SK-N-SH (cell line): ENCODE results near the gene LIN37. TPM values are rescaled to one million over a fixed set of nuclear protein-coding genes. Genes with fewer than 3 reads are reported as not detected.

Source experiments
- CTCF ChIA-PET: fragments of 300-600, 350-600 bp; formaldehyde crosslinking; extraction: SDS; loops from one replicate; lab custom pipeline; 2021; lab: Yijun Ruan, JAX
- POLR2A ChIA-PET: fragments of 350-600 bp; sonication (Branson Sonifier 250); formaldehyde crosslinking; extraction: SDS; loops from one replicate; lab custom pipeline; 2020; ENCODE audit warnings: antibody characterized with exemption, inconsistent platforms; lab: Yijun Ruan, JAX
- DNase-seq: peaks from one replicate; pipeline ENCODE4 v3.0.0; 2012
- H2AFZ ChIP-seq: fragments of 200-600 bp; sonication (generic); 2 replicates; pipeline ENCODE4 v1.8.1; 2016; ENCODE audit warnings: antibody characterized with exemption, mild to moderate bottlenecking, low read depth
- H3F3A ChIP-seq: fragments of 200-600 bp; sonication (generic); replicated peaks from 2 replicates; pipeline ENCODE3; 2016; ENCODE audit warnings: antibody characterized with exemption, mild to moderate bottlenecking; ENCODE audit not compliant: insufficient read depth
- H3K27ac ChIP-seq, 2 experiments: fragments of 200-500 bp in 1 of 2; fragments of 200-600 bp in 1 of 2; sonication (Bioruptor generic) in 1 of 2; sonication (generic), shearing (Covaris generic) in 1 of 2; 2 replicates each; pipeline versions ENCODE4 v1.5.1 to v1.6.1; 2014 to 2016; ENCODE audit warnings: low read depth in 2 of 2, inconsistent platforms in 1 of 2, low read length in 1 of 2, mild to moderate bottlenecking in 1 of 2, mixed read lengths in 1 of 2
- H3K27me3 ChIP-seq: fragments of 200-600 bp; sonication (generic), shearing (Covaris generic); 2 replicates; pipeline ENCODE4 v1.6.1; 2016; ENCODE audit warnings: mixed run types; ENCODE audit not compliant: insufficient read depth
- H3K36me3 ChIP-seq, 2 experiments: fragments of 200-500 bp in 1 of 2; fragments of 200-600 bp in 1 of 2; sonication (Bioruptor generic) in 1 of 2; sonication (generic) in 1 of 2; replicated peaks in 1 of 2; 2 replicates each; pipeline versions ENCODE3 to v1.5.1; 2014 to 2016; ENCODE audit warnings: low read length in 1 of 2, mild to moderate bottlenecking in 1 of 2; ENCODE audit not compliant: insufficient read depth in 2 of 2, control insufficient read depth in 1 of 2
- H3K4me1 ChIP-seq, 2 experiments: fragments of 200-500 bp in 1 of 2; fragments of 200-600 bp in 1 of 2; sonication (Bioruptor generic) in 1 of 2; sonication (generic), shearing (Covaris generic) in 1 of 2; 2 replicates each; pipeline versions ENCODE4 v1.5.1 to v1.6.1; 2014 to 2016; ENCODE audit warnings: low read depth in 1 of 2, low read length in 1 of 2, mixed run types in 1 of 2; ENCODE audit not compliant: insufficient read depth in 2 of 2, control insufficient read depth in 1 of 2
- H3K4me2 ChIP-seq: fragments of 200-600 bp; sonication (generic), shearing (Covaris generic); 2 replicates; pipeline ENCODE4 v1.6.1; 2017; ENCODE audit warnings: mixed run types
- H3K4me3 ChIP-seq, 2 experiments: fragments of 200-500 bp in 1 of 2; fragments of 200-600 bp in 1 of 2; sonication (Bioruptor generic) in 1 of 2; sonication (generic), shearing (Covaris generic) in 1 of 2; 2 replicates each; pipeline versions ENCODE4 v1.5.1 to v1.8.1; 2014 to 2016; ENCODE audit warnings: low read depth in 2 of 2, inconsistent platforms in 1 of 2, low read length in 1 of 2, mild to moderate bottlenecking in 1 of 2, mixed read lengths in 1 of 2, moderate library complexity in 1 of 2
- H3K79me2 ChIP-seq: fragments of 200-600 bp; sonication (generic); 2 replicates; pipeline ENCODE4 v1.8.1; 2017; ENCODE audit warnings: mild to moderate bottlenecking; ENCODE audit not compliant: insufficient read depth
- H3K9ac ChIP-seq: fragments of 200-600 bp; sonication (generic); 2 replicates; pipeline ENCODE4 v1.6.1; 2017; ENCODE audit warnings: mixed run types
- H3K9me2 ChIP-seq: fragments of 200-600 bp; sonication (generic); 2 replicates; pipeline ENCODE4 v1.6.1; 2017; ENCODE audit warnings: mixed run types
- H3K9me3 ChIP-seq: fragments of 200-600 bp; sonication (generic); 2 replicates; pipeline ENCODE4 v1.6.1; 2017; ENCODE audit warnings: mixed run types, mild to moderate bottlenecking, moderate library complexity
- H4K20me1 ChIP-seq: fragments of 200-600 bp; sonication (generic); 2 replicates; pipeline ENCODE4 v1.6.1; 2017; ENCODE audit warnings: mild to moderate bottlenecking, mixed run types; ENCODE audit not compliant: insufficient read depth
- CTCF ChIP-seq: fragments of 200-600 bp; sonication (generic); IDR thresholded peaks from 2 replicates; pipeline ENCODE4 v1.6.1; 2017; ENCODE audit warnings: antibody characterized with exemption, mild to moderate bottlenecking, moderate library complexity
- ELF1 ChIP-seq: IDR thresholded peaks from 2 replicates; pipeline ENCODE4 v1.4.0; 2012
- EP300 ChIP-seq, 2 experiments: IDR thresholded peaks; 2 replicates each; pipeline versions ENCODE4 v1.4.0 to v1.6.1; 2012; ENCODE audit warnings: borderline replicate concordance in 1 of 2, low read depth in 1 of 2, low read length in 1 of 2
- FOSL2 ChIP-seq: IDR thresholded peaks from 2 replicates; pipeline ENCODE4 v1.4.0; 2012; ENCODE audit warnings: low read depth, mild to moderate bottlenecking, moderate library complexity, borderline replicate concordance
- FOXM1 ChIP-seq: IDR thresholded peaks from 2 replicates; pipeline ENCODE4 v1.4.0; 2012; ENCODE audit warnings: low read depth, mild to moderate bottlenecking
- GATA2 ChIP-seq: sonication (generic); formaldehyde crosslinking; IDR thresholded peaks from 2 replicates; pipeline ENCODE4 v1.5.0; 2020; ENCODE audit warnings: mild to moderate bottlenecking, missing genetic modification reagents
- JUND ChIP-seq: IDR thresholded peaks from 2 replicates; pipeline ENCODE4 v1.4.0; 2012
- MEF2A ChIP-seq: IDR thresholded peaks from 2 replicates; pipeline ENCODE4 v1.4.0; 2012; ENCODE audit warnings: low read depth, borderline replicate concordance
- MXI1 ChIP-seq: IDR thresholded peaks from 2 replicates; pipeline ENCODE4 v1.6.1; 2012; ENCODE audit warnings: mild to moderate bottlenecking, low read depth, low read length, improper control_type of control experiment
- NFIC ChIP-seq: IDR thresholded peaks from 2 replicates; pipeline ENCODE4 v1.4.0; 2012; ENCODE audit warnings: borderline replicate concordance
- PBX3 ChIP-seq: IDR thresholded peaks from 2 replicates; pipeline ENCODE4; 2012
- RCOR1 ChIP-seq: fragments of 150-350 bp; IDR thresholded peaks from 2 replicates; pipeline ENCODE4 v1.6.1; 2017; ENCODE audit warnings: antibody characterized with exemption, low read length
- RFX5 ChIP-seq: IDR thresholded peaks from 2 replicates; pipeline ENCODE4 v1.6.1; 2012; ENCODE audit warnings: mild to moderate bottlenecking, improper control_type of control experiment, low read length
- SIN3A ChIP-seq: IDR thresholded peaks from 2 replicates; pipeline ENCODE4 v1.6.1; 2012; ENCODE audit warnings: low read depth, mild to moderate bottlenecking, low read length, moderate library complexity, borderline replicate concordance
- WGBS: methylation state at CpG from one replicate; pipeline ENCODE4 v1.1.6; 2017; ENCODE audit warnings: low lambda C conversion rate; 5-methylcytosine and 5-hydroxymethylcytosine counted together
- polyA plus RNA-seq, 3 experiments: library from polyadenylated mRNA; depleted of rRNA; stranded (reverse); fragments of >200 nt; gene quantifications; 2 replicates each; pipeline ENCODE4 v1.2.3, GENCODE V29; 2012

LIN37 gene
- polyA plus RNA-seq, 1 of the 3 experiments (the other 2 are of a cell fraction), result 21.1 TPM

- ChIA-PET CTCF (no interaction called here), POLR2A (no interaction called here)
- Histone ChIP-seq H3K27ac (no peak overlapping the region), H3K79me2 (peaks cover 5% of the 10 kb centered on the region), H3K4me3 (no peak overlapping the region), H3K36me3 (peaks cover 18 to 85% of the 10 kb centered on the region in 2 experiments), H3K9me2 (no peaks in the 10 kb centered on the region), H3K27me3 (no peaks in the 10 kb centered on the region), H3K4me1 (no peaks in the 10 kb centered on the region), H3F3A (no peaks in the 10 kb centered on the region), H3K9me3 (no peaks in the 10 kb centered on the region), H3K9ac (no peak overlapping the region), H2AFZ (no peak overlapping the region), H4K20me1 (peaks cover 10% of the 10 kb centered on the region), H3K4me2 (no peak overlapping the region)
- no peak for DNase-seq
- WGBS, result 96% methylated on average over 18 of the region's 23 CpGs
- TF ChIP-seq MXI1 (no peak), EP300 (IDR thresholded peaks at IDR 0.05; ENCODE audit: borderline replicate concordance in 1 of 2, low read depth in 1 of 2, low read length in 1 of 2) (no peak), PBX3 (no peak), NFIC (no peak), MEF2A (no peak), JUND (no peak), FOSL2 (no peak), SIN3A (no peak), GATA2 (no peak), ELF1 (no peak)
Observed at GRCh38 chr19:35725216-35725861, 23.0 kb upstream of the LIN37 start.

- Histone ChIP-seq H3K27me3 (no peaks in the 10 kb centered on the region), H2AFZ (no peak overlapping the region), H3K27ac (no peak overlapping the region), H3K36me3 (peaks cover 18 to 93% of the 10 kb centered on the region in 2 experiments), H3F3A (no peaks in the 10 kb centered on the region), H3K9me2 (no peaks in the 10 kb centered on the region), H3K4me3 (no peak overlapping the region), H3K4me2 (no peak overlapping the region), H3K4me1 (no peaks in the 10 kb centered on the region), H4K20me1 (peaks cover 3% of the 10 kb centered on the region; the same call in 1 of the 2 replicates)
- CTCF ChIA-PET, result interaction anchor here (1.0 kb wide), 2 partner anchors 13 to 17 kb away, joined by 3 read pairs; no protein-coding TSS in a partner anchor
- POLR2A ChIA-PET, result interaction anchor here (1.3 to 3.5 kb wide), 2 partner anchors 9 to 13 kb away, joined by 4 to 10 read pairs; no protein-coding TSS in a partner anchor
- whole genome bisulfite sequencing, result 94% methylated on average over 13 of the region's 25 CpGs
- TF ChIP-seq RCOR1 (no peak), ELF1 (no peak), RFX5 (no peak), FOXM1 (no peak), CTCF (no peak)
- TF ChIP-seq, all 33 proteins: peak for 0
- H3K79me2 ChIP-seq, result no peaks in the 10 kb centered on the region
- no peak for DNase-seq
- no peaks in the 10 kb centered on the region for H3K9me3 ChIP-seq
- H3K9ac ChIP-seq, result no peak overlapping the region
Observed at GRCh38 chr19:35727053-35727955, 21.1 kb upstream of the LIN37 start.
